Endothelial cell of umbilical vein (primary cell): Measurements from ENCODE around the gene TOPAZ1. TPM values are rescaled to one million over a fixed set of nuclear protein-coding genes. Genes with fewer than 3 reads are reported as not detected.

Experiments used
- BruUV-seq: library from RNA; stranded (reverse); fragments of 400-500 nt; replicated peaks from 2 replicates; lab custom pipeline; 2021; lab: Mats Ljungman, UMichigan
- CTCF ChIA-PET: fragments of 300-600, 350-600 bp; sonication (Branson Sonifier 250); formaldehyde crosslinking; loops from one replicate; lab custom pipeline; 2021; ENCODE audit warnings: antibody characterized with exemption, inconsistent platforms; lab: Charles Lee
- POLR2A ChIA-PET: fragments of 300-600, 350-600 bp; sonication (Branson Sonifier 250); formaldehyde crosslinking; loops from one replicate; lab custom pipeline; 2021; ENCODE audit warnings: antibody characterized with exemption, inconsistent platforms; lab: Charles Lee
- DNase-seq: peaks from one replicate; pipeline ENCODE4 v3.0.0-alpha.2; 2011; ENCODE audit warnings: low read depth, low spot score
- FAIRE-seq: peaks from 2 replicates; lab custom pipeline; 2011; peaks lifted over from hg19 to GRCh38; lab: Jason Lieb, UNC
- H2AFZ ChIP-seq: 2 replicates; pipeline ENCODE4 v1.6.0; 2012; ENCODE audit warnings: low read depth, low read length, control low read depth, inconsistent platforms
- H3K27ac ChIP-seq: 2 replicates; pipeline ENCODE4 v1.5.1; 2011; ENCODE audit warnings: low read depth, mild to moderate bottlenecking, control low read depth, low read length, moderate library complexity; ENCODE audit not compliant: insufficient read depth
- H3K27me3 ChIP-seq, 2 experiments: 2 replicates each; pipeline versions ENCODE4 v1.6.0 to v1.6.1; 2011; ENCODE audit warnings: low read length in 2 of 2, mixed read lengths in 1 of 2; ENCODE audit not compliant: control insufficient read depth in 2 of 2, insufficient read depth in 2 of 2
- H3K36me3 ChIP-seq, 2 experiments: 2 replicates in 1 of 2; 3 replicates in 1 of 2; pipeline ENCODE4 v1.5.1; 2011; ENCODE audit warnings: low read length in 2 of 2, mild to moderate bottlenecking in 1 of 2, moderate library complexity in 1 of 2; ENCODE audit not compliant: control insufficient read depth in 2 of 2, insufficient read depth in 2 of 2; ENCODE audit errors: extremely low read depth in 1 of 2
- H3K4me1 ChIP-seq: 3 replicates; pipeline ENCODE4 v1.5.1; 2011; ENCODE audit warnings: mild to moderate bottlenecking, low read length; ENCODE audit not compliant: control insufficient read depth, insufficient read depth; ENCODE audit errors: extremely low read depth
- H3K4me2 ChIP-seq: 2 replicates; pipeline ENCODE4 v1.6.1; 2011; ENCODE audit warnings: low read length, control low read depth, mixed read lengths; ENCODE audit not compliant: insufficient read depth
- H3K4me3 ChIP-seq, 3 experiments: fragments of 200-600 bp in 1 of 3; sonication (generic), shearing (Covaris generic) in 1 of 3; replicated peaks in 1 of 3; 2 replicates each; pipeline ENCODE4 v1.5.1; 2011 to 2016; ENCODE audit warnings: control low read depth in 3 of 3, low read length in 3 of 3, mild to moderate bottlenecking in 2 of 3, inconsistent platforms in 1 of 3, low read depth in 1 of 3, moderate library complexity in 1 of 3; ENCODE audit not compliant: insufficient read depth in 1 of 3
- H3K79me2 ChIP-seq: 2 replicates; pipeline ENCODE4 v1.6.0; 2012; ENCODE audit warnings: low read length, inconsistent platforms; ENCODE audit not compliant: control insufficient read depth, insufficient read depth
- H3K9ac ChIP-seq: replicated peaks from 2 replicates; pipeline ENCODE3; 2011; ENCODE audit warnings: low read length, control low read depth; ENCODE audit not compliant: insufficient read depth; ENCODE audit errors: extremely low read depth
- H3K9me1 ChIP-seq: replicated peaks from 3 replicates; pipeline ENCODE4 v1.6.0; 2011; ENCODE audit warnings: mild to moderate bottlenecking, low read length; ENCODE audit not compliant: control insufficient read depth, insufficient read depth; ENCODE audit errors: extremely low read depth
- H3K9me3 ChIP-seq: replicated peaks from 2 replicates; pipeline ENCODE4 v1.5.1; 2012; ENCODE audit warnings: low read length, inconsistent platforms; ENCODE audit not compliant: control insufficient read depth, insufficient read depth
- H4K20me1 ChIP-seq: replicated peaks from 2 replicates; pipeline ENCODE3; 2011; ENCODE audit warnings: mild to moderate bottlenecking, low read length; ENCODE audit not compliant: control insufficient read depth, insufficient read depth; ENCODE audit errors: extremely low read depth
- CTCF ChIP-seq, 2 donors: IDR thresholded peaks; 1 replicate in 1 of 2; 2 replicates in 1 of 2; pipeline ENCODE4 v1.5.1; 2011; ENCODE audit warnings: low read length in 2 of 2, mild to moderate bottlenecking in 2 of 2, moderate library complexity in 2 of 2, control low read depth in 1 of 2, inconsistent platforms in 1 of 2, low read depth in 1 of 2; ENCODE audit not compliant: insufficient read depth in 1 of 2; ENCODE audit errors: extremely low read depth in 1 of 2
- EZH2 ChIP-seq: IDR thresholded peaks from 2 replicates; pipeline ENCODE4 v1.6.1; 2012; ENCODE audit warnings: borderline replicate concordance, low read depth, mild to moderate bottlenecking, moderate library complexity, low read length, inconsistent platforms; ENCODE audit not compliant: severe bottlenecking
- FOS ChIP-seq: IDR thresholded peaks from 2 replicates; pipeline ENCODE4 v1.6.1; 2011; ENCODE audit warnings: mild to moderate bottlenecking, low read length, moderate library complexity, borderline replicate concordance; ENCODE audit not compliant: insufficient read depth
- GATA2 ChIP-seq: IDR thresholded peaks from 2 replicates; pipeline ENCODE4 v1.7.0; 2011; ENCODE audit warnings: low read depth, mild to moderate bottlenecking, moderate library complexity, mixed read lengths, low read length; ENCODE audit not compliant: insufficient read length, insufficient read depth
- JUN ChIP-seq: IDR thresholded peaks from 2 replicates; pipeline ENCODE4 v1.6.1; 2011; ENCODE audit warnings: borderline replicate concordance, low read depth; ENCODE audit not compliant: insufficient read length, insufficient read depth
- MAX ChIP-seq: IDR thresholded peaks from 2 replicates; pipeline ENCODE4 v1.6.1; 2011; ENCODE audit not compliant: insufficient read depth, insufficient read length
- MYC ChIP-seq: IDR thresholded peaks from one replicate; pipeline ENCODE4 v1.6.1; 2011; ENCODE audit warnings: mild to moderate bottlenecking, low read depth, low read length
- POLR2A ChIP-seq: IDR thresholded peaks from 2 replicates; pipeline ENCODE4 v1.6.1; 2012; ENCODE audit warnings: low read depth, mild to moderate bottlenecking, control low read depth, low read length
- POLR2AphosphoS5 ChIP-seq: IDR thresholded peaks from 2 replicates; pipeline ENCODE4 v1.6.1; 2012; ENCODE audit warnings: low read depth, mild to moderate bottlenecking, control low read depth, low read length, moderate library complexity; ENCODE audit not compliant: insufficient read depth
- dilution Hi-C: fragments of 300-500 bp; cut with MboI; formaldehyde crosslinking; loops from one replicate; pipeline ENCODE4 v1.15.0; 2019; ENCODE audit warnings: low sequenced_read_pairs; ENCODE audit not compliant: extremely low pct_ligation_motif_present
- intact Hi-C: fragments of 100-400 bp; cut with micrococcal nuclease; formaldehyde crosslinking; loops from one replicate; pipeline ENCODE4 v1.10.0; 2022
- polyA plus RNA-seq, 4 experiments: library from polyadenylated mRNA; depleted of rRNA in 3 of 4; stranded (reverse) in 3 of 4; unstranded in 1 of 4; fragments of >200 nt; gene quantifications; 2 replicates each; pipeline versions ENCODE4 v1.2.1 to v1.2.3, GENCODE V29; 2011 to 2012; ENCODE audit warnings: missing spikeins in 1 of 4
- total RNA-seq: library from RNA; stranded (reverse); gene quantifications from 2 replicates; pipeline ENCODE4 v1.2.3, GENCODE V29; 2021

The TOPAZ1 gene
- total and polyA plus RNA-seq, 2 donors (not counting 3 experiments of a cell fraction or from before 2014, with no cell fraction given) = not detected

DNA sequence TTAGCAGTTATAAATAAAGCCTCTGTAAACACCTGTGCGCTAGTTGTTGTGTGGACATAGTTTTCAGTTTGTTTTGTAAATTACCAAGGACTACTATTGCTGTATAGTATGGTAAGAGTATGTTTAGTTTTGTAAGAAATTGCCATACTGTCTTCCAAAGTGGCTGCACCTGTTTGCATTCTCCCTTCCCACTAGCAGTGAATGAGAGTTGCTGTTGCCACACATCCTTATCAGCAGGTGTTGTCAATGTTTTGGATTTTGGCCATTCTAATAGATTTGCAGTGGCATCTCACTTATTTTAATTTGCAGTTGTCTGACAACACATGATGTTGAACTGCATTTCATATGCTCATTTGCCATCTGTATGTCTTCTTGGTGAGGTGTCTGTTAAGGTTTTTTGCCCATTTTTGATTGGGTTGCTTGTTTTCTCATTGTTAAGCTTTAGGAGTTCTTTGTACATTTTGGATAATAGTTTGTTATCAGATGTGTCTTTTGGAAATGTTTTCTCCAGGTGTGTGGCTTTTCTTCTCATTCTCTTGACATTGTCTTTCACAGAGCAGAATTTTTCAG is 111.8 kb downstream of the TOPAZ1 start:
- BruUV-seq = no TSS peak
- dilution Hi-C loops = no loop called here
- POLR2A ChIA-PET = interaction anchor here (0.6 kb wide), 1 partner anchor 95 kb away, joined by 3 read pairs; no protein-coding TSS in a partner anchor

More for the DNA sequence above, 111.8 kb downstream of the TOPAZ1 start:
- Histone ChIP-seq H2AFZ (no peak overlapping the region), H3K27me3 (no peaks in the 10 kb centered on the region), H3K27ac (no peak overlapping the region), H3K79me2 (no peaks in the 10 kb centered on the region), H3K36me3 (no peaks in the 10 kb centered on the region), H3K4me2 (no peak overlapping the region), H4K20me1 (no peaks in the 10 kb centered on the region), H3K9me1 (no peaks in the 10 kb centered on the region), H3K4me1 (peaks cover 6% of the 10 kb centered on the region), H3K9ac (no peak overlapping the region), H3K9me3 (no peaks in the 10 kb centered on the region), H3K4me3 (no peak overlapping the region)
- CTCF ChIA-PET = no interaction called here
- no peak for TF ChIP-seq MAX
- TF ChIP-seq MYC = no peak
- no peak for TF ChIP-seq JUN
- TF ChIP-seq EZH2 = no peak
- TF ChIP-seq FOS = no peak
- no peak for TF ChIP-seq POLR2AphosphoS5
- TF ChIP-seq POLR2A = no peak
- no peak for TF ChIP-seq GATA2
- no peak for TF ChIP-seq CTCF (IDR thresholded peaks at IDR 0.05; ENCODE audit: extremely low read depth in 1 of 2, insufficient read depth in 1 of 2, low read depth in 1 of 2, low read length in 2 of 2)
- DNase-seq (no peak), FAIRE-seq (no peak)
- intact Hi-C loops = no loop called here
